Stimulated activated CD8-positive, alpha-beta memory T cell treated with anti-CD3 and anti-CD28 coated beads, Interleukin-4, amount 100 ng/mL, for 24 hours (primary cell): ENCODE data around the gene PPP2R5E.
"Not testable (repeated sequence)": the region's sequence is repeated elsewhere in the genome, so short reads cannot be mapped to it uniquely, and the experiment has no call there.

Source experiments
- DNase-seq: peaks from one replicate; pipeline ENCODE4 v3.0.0-alpha.2; 2020; ENCODE audit warnings: low read depth

The PPP2R5E gene

GRCh38 chr14:63522511-63522910 is 20.7 kb downstream of the PPP2R5E start:
- not testable (repeated sequence) for DNase-seq

GRCh38 chr14:63517354-63517753 is 25.8 kb downstream of the PPP2R5E start:
- no peak for DNase-seq

GRCh38 chr14:63515240-63515639 is 27.9 kb downstream of the PPP2R5E start:
- DNase-seq: no peak

- no peak for DNase-seq
These were observed 29.4 kb downstream of the PPP2R5E start for GRCh38 chr14:63513756-63514155.

GRCh38 chr14:63512861-63513260 is 30.3 kb downstream of the PPP2R5E start:
- no peak for DNase-seq

GRCh38 chr14:63510538-63510937 is 32.6 kb downstream of the PPP2R5E start:
- no peak for DNase-seq

- no peak for DNase-seq
These were observed 35.1 kb downstream of the PPP2R5E start for GRCh38 chr14:63508033-63508432.

GRCh38 chr14:63504648-63505047 is 38.5 kb downstream of the PPP2R5E start:
- DNase-seq: no peak

GRCh38 chr14:63501429-63501828 is 41.7 kb downstream of the PPP2R5E start:
- no peak for DNase-seq

- no peak for DNase-seq
These were observed 43.4 kb downstream of the PPP2R5E start for GRCh38 chr14:63499701-63500250.

- no peak for DNase-seq
These were observed 46.3 kb downstream of the PPP2R5E start for GRCh38 chr14:63496837-63497400.

- DNase-seq: no peak
These were observed 49.9 kb downstream of the PPP2R5E start for GRCh38 chr14:63493246-63493645.

- DNase-seq: no peak
These were observed 50.8 kb downstream of the PPP2R5E start for GRCh38 chr14:63492391-63492790.

- DNase-seq: no peak
These were observed 55.5 kb downstream of the PPP2R5E start for GRCh38 chr14:63487724-63488123.

- DNase-seq: no peak
These were observed 56.4 kb downstream of the PPP2R5E start for GRCh38 chr14:63486738-63487137.

- no peak for DNase-seq
These were observed 59.9 kb downstream of the PPP2R5E start for GRCh38 chr14:63483315-63483714.

GRCh38 chr14:63480599-63480998 is 62.6 kb downstream of the PPP2R5E start:
- DNase-seq: no peak

GRCh38 chr14:63478437-63478852 is 64.7 kb downstream of the PPP2R5E start:
- DNase-seq: no peak

GRCh38 chr14:63478010-63478409 is 65.2 kb downstream of the PPP2R5E start:
- DNase-seq: no peak

GRCh38 chr14:63477556-63477955 is 65.6 kb downstream of the PPP2R5E start:
- no peak for DNase-seq

- no peak for DNase-seq
These were observed 67.4 kb downstream of the PPP2R5E start for GRCh38 chr14:63475761-63476160.

- no peak for DNase-seq
These were observed 68.3 kb downstream of the PPP2R5E start for GRCh38 chr14:63474844-63475243.

GRCh38 chr14:63474111-63474510 is 69.1 kb downstream of the PPP2R5E start:
- DNase-seq: no peak
